GM13976 (cell line): ENCODE data around the gene GAL3ST3.

Source experiments
- DNase-seq: peaks from one replicate; pipeline ENCODE4 v3.0.0; 2012; ENCODE audit warnings: low spot score
- CTCF ChIP-seq: IDR thresholded peaks from 2 replicates; pipeline ENCODE4 v1.5.1; 2012; ENCODE audit warnings: borderline replicate concordance, mild to moderate bottlenecking; ENCODE audit not compliant: insufficient read depth; ENCODE audit errors: extremely low read depth, missing control alignments, control extremely low read depth
- in situ Hi-C: fragments of 300-500 bp; cut with MboI; formaldehyde crosslinking; loops from one replicate; pipeline ENCODE4 v1.12.0; 2022; ENCODE audit warnings: low sequenced_read_pairs, mixed read lengths, inconsistent platforms; ENCODE audit not compliant: unreplicated experiment

GAL3ST3 gene

GRCh38 chr11:66045177-66045639, 3.8 kb downstream of the GAL3ST3 start:
- DNase-seq = peak; percentile 92
- TF ChIP-seq CTCF = peak; percentile 97
- in situ Hi-C loops = no loop called here

GRCh38 chr11:66044757-66045156, 4.2 kb downstream of the GAL3ST3 start:
- no peak for DNase-seq
- in situ Hi-C loops = no loop called here
- TF ChIP-seq CTCF = no peak

GRCh38 chr11:66042996-66043906, 5.7 kb downstream of the GAL3ST3 start:
- DNase-seq = peak; percentile 18
- in situ Hi-C loops = no loop called here
- TF ChIP-seq CTCF = no peak

GRCh38 chr11:66042227-66042995, 6.5 kb downstream of the GAL3ST3 start:
- no peak for TF ChIP-seq CTCF
- in situ Hi-C loops = no loop called here
- DNase-seq = no peak

GRCh38 chr11:66039765-66040164, 9.2 kb downstream of the GAL3ST3 start:
- in situ Hi-C loops = no loop called here
- DNase-seq = no peak
- TF ChIP-seq CTCF = no peak

GRCh38 chr11:66037327-66037726, 11.6 kb downstream of the GAL3ST3 start:
- no peak for TF ChIP-seq CTCF
- in situ Hi-C loops = no loop called here
- DNase-seq = no peak
